ENCODE results near the gene HOXB5.

Gene HOXB5

DNA sequence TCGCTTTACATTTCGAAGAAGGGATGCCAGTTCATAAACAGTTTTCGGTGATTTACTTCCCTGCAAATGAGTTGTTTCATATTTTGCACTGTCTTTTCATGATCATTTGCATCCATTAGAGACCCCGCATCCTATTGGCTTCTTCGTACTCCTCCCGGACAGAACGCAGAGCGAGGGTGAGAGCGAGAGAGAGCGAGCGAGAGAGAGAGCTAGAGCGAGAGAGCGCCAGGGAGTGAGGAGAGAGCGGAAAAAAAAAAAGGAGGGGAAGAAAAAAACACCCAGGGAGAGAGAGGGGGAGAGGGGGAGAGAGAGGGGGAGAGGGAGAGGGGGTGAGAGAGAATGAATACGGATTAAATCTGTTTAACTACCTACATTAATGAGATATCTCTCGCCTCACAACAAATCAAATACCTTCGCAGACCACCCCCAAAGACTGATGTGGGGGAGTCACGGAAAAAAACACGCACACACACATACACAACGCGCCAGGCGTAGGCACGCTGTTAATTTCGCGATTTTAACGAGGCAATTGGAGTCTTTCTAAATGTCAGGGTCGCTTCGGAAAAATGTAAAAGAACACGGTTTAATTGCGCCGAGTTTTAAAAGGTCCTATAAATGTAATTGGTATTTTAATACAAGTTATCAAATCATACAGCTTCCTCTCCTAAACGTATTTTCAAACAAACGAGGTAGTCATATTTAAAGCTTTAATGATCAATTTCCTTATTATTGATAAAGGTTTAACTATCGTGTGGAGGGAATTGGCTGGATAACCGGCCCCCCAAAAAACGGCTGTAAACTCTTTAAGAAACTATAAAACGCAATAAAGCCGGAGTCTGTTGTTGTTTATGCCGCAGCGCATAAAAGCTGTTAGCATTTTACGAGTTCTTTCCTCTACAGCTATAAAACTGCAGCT is 21.7 kb upstream of the HOXB5 start, which contains the start of gene HOXB8:
HOXB8 (minus strand) TSS at position 246 of the 916 bp plus-strand sequence. CDS start 588 bp downstream, outside the sequence.
- no peak for DNase-seq
- peaks cover 57% of the 10 kb centered on the region for H3K4me1 ChIP-seq (ENCODE audit: control insufficient read depth, insufficient read depth, low read length, poor library complexity, severe bottlenecking)
- H3K27me3 ChIP-seq (replicated peaks; ENCODE audit: control insufficient read depth, insufficient read depth, low read length, poor library complexity, severe bottlenecking): peaks cover 86% of the 10 kb centered on the region
- no peaks in the 10 kb centered on the region for H3K9me3 ChIP-seq (ENCODE audit: control insufficient read depth, low read length)
- no peaks in the 10 kb centered on the region for H3K36me3 ChIP-seq (ENCODE audit: control insufficient read depth, insufficient read depth, low read length)
- H3K27ac ChIP-seq (ENCODE audit: insufficient read depth, low read length, poor library complexity, severe bottlenecking): no peak within 1 kb of the TSS
- H3K4me3 ChIP-seq (ENCODE audit: insufficient read depth, low read depth, low read length, poor library complexity, severe bottlenecking): peak within 1 kb of the TSS; percentile 6

- H3K27me3 ChIP-seq (replicated peaks; ENCODE audit: control insufficient read depth, insufficient read depth, low read length, poor library complexity, severe bottlenecking): peaks cover 84% of the 10 kb centered on the region
- no peaks in the 10 kb centered on the region for H3K9me3 ChIP-seq (ENCODE audit: control insufficient read depth, low read length)
- peaks cover 63% of the 10 kb centered on the region for H3K4me1 ChIP-seq (ENCODE audit: control insufficient read depth, insufficient read depth, low read length, poor library complexity, severe bottlenecking)
- peak overlapping the region; percentile 6 for H3K4me3 ChIP-seq (ENCODE audit: insufficient read depth, low read depth, low read length, poor library complexity, severe bottlenecking)
- no peak for DNase-seq
- H3K36me3 ChIP-seq (ENCODE audit: control insufficient read depth, insufficient read depth, low read length): no peaks in the 10 kb centered on the region
- H3K27ac ChIP-seq (ENCODE audit: insufficient read depth, low read length, poor library complexity, severe bottlenecking): no peak overlapping the region
Measured at GRCh38 chr17:48613862-48614694, 20.5 kb upstream of the HOXB5 start.

- Histone ChIP-seq H3K4me1 (ENCODE audit: control insufficient read depth, insufficient read depth, low read length, poor library complexity, severe bottlenecking) (peaks cover 56% of the 10 kb centered on the region), H3K27ac (ENCODE audit: insufficient read depth, low read length, poor library complexity, severe bottlenecking) (no peak overlapping the region), H3K4me3 (ENCODE audit: insufficient read depth, low read depth, low read length, poor library complexity, severe bottlenecking) (peak overlapping the region; percentile 44), H3K36me3 (ENCODE audit: control insufficient read depth, insufficient read depth, low read length) (no peaks in the 10 kb centered on the region), H3K9me3 (ENCODE audit: control insufficient read depth, low read length) (no peaks in the 10 kb centered on the region), H3K27me3 (replicated peaks; ENCODE audit: control insufficient read depth, insufficient read depth, low read length, poor library complexity, severe bottlenecking) (peaks cover 76% of the 10 kb centered on the region)
- DNase-seq: peak; percentile 31 to 44 (median 37)
Measured at GRCh38 chr17:48612854-48613691, 19.5 kb upstream of the HOXB5 start.

GRCh38 chr17:48612456-48612853 is 18.9 kb upstream of the HOXB5 start:
- peaks cover 50% of the 10 kb centered on the region for H3K4me1 ChIP-seq (ENCODE audit: control insufficient read depth, insufficient read depth, low read length, poor library complexity, severe bottlenecking)
- H3K9me3 ChIP-seq (ENCODE audit: control insufficient read depth, low read length): no peaks in the 10 kb centered on the region
- no peaks in the 10 kb centered on the region for H3K36me3 ChIP-seq (ENCODE audit: control insufficient read depth, insufficient read depth, low read length)
- peak overlapping the region; percentile 44 for H3K4me3 ChIP-seq (ENCODE audit: insufficient read depth, low read depth, low read length, poor library complexity, severe bottlenecking)
- no peak for DNase-seq
- peaks cover 70% of the 10 kb centered on the region for H3K27me3 ChIP-seq (replicated peaks; ENCODE audit: control insufficient read depth, insufficient read depth, low read length, poor library complexity, severe bottlenecking)
- no peak overlapping the region for H3K27ac ChIP-seq (ENCODE audit: insufficient read depth, low read length, poor library complexity, severe bottlenecking)

GRCh38 chr17:48611681-48612455 is 18.3 kb upstream of the HOXB5 start:
- Histone ChIP-seq H3K9me3 (ENCODE audit: control insufficient read depth, low read length) (no peaks in the 10 kb centered on the region), H3K27ac (ENCODE audit: insufficient read depth, low read length, poor library complexity, severe bottlenecking) (no peak overlapping the region), H3K36me3 (ENCODE audit: control insufficient read depth, insufficient read depth, low read length) (no peaks in the 10 kb centered on the region), H3K27me3 (replicated peaks; ENCODE audit: control insufficient read depth, insufficient read depth, low read length, poor library complexity, severe bottlenecking) (peaks cover 70% of the 10 kb centered on the region), H3K4me3 (ENCODE audit: insufficient read depth, low read depth, low read length, poor library complexity, severe bottlenecking) (peak overlapping the region; percentile 60), H3K4me1 (ENCODE audit: control insufficient read depth, insufficient read depth, low read length, poor library complexity, severe bottlenecking) (peaks cover 49% of the 10 kb centered on the region)
- DNase-seq: no peak

DNA sequence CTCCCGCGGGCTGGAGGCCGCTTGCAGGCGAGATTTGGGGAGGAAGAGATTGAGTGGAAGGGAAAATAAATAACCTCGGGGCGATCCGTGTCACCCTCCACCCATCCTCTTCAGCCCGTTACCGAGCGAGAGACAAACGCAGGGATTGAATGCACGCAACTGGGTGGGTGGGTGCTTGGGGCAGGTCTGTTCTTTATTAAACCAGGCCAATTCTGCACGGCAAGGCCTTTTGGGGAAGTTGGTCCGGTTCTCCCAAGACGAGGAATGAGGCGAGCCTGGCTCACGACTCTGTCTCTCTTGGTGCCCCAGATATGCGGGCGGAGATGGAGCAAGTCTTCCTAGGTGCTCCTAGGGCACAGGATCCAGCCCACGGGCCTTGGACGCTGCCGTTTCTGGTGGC is 17.6 kb upstream of the HOXB5 start:
- Histone ChIP-seq H3K4me1 (ENCODE audit: control insufficient read depth, insufficient read depth, low read length, poor library complexity, severe bottlenecking) (peaks cover 49% of the 10 kb centered on the region), H3K4me3 (ENCODE audit: insufficient read depth, low read depth, low read length, poor library complexity, severe bottlenecking) (peak overlapping the region; percentile 60), H3K27me3 (replicated peaks; ENCODE audit: control insufficient read depth, insufficient read depth, low read length, poor library complexity, severe bottlenecking) (peaks cover 66% of the 10 kb centered on the region), H3K9me3 (ENCODE audit: control insufficient read depth, low read length) (no peaks in the 10 kb centered on the region), H3K27ac (ENCODE audit: insufficient read depth, low read length, poor library complexity, severe bottlenecking) (no peak overlapping the region), H3K36me3 (ENCODE audit: control insufficient read depth, insufficient read depth, low read length) (no peaks in the 10 kb centered on the region)
- DNase-seq: no peak

DNA sequence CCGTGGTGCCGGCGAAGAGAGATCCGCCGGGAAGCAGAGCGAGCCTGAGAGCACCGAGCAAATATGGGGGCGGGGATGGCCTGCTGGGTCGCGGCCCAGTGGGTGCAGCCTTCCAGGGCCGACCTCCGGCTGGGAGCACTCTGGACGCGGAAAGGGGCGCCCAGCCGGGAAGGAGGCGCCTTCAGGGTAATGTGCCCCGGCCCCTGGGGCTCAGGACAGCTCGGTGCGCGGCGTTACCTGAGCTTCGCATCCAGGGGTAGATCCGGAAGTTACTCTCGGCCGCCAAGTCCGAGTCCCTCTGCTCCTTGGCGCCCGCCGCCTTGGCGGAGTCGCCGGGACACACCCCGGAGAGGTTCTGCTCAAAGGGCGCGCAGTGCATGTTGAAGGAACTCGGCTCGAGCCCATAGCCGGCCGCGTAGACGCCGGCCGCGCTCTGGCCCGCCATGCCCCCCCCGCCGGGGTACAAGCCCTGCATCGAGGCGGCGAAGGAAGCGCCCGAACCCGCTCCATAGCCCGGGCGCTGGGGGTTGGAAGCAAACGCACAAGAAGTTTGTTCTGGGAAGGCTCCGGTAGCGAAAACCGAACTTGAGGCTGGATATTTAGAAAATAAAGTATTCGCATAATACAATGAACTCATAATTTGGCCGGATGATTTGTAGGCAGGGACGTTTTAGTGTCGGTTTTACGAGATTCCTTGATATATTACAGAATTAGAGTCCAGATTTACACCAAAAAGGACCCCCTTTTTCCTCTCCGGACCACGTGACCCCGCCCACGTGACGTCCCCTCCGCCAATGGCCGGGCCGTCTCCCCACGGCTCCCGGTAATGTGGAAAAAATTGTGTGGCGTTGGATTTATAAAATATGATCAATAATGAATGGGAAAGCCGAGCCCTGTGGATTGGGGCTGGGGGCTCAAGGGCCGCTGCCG is 17.0 kb upstream of the HOXB5 start, which contains the start of gene HOXB7:
HOXB7 (minus strand) TSS at position 736 of the 930 bp plus-strand sequence; CDS start at position 637, 99 bp downstream.
- H3K4me1 ChIP-seq (ENCODE audit: control insufficient read depth, insufficient read depth, low read length, poor library complexity, severe bottlenecking): peaks cover 49% of the 10 kb centered on the region
- H3K36me3 ChIP-seq (ENCODE audit: control insufficient read depth, insufficient read depth, low read length): no peaks in the 10 kb centered on the region
- DNase-seq: peak in 2 of 3 donors; percentile 29 to 57
- H3K4me3 ChIP-seq (ENCODE audit: insufficient read depth, low read depth, low read length, poor library complexity, severe bottlenecking): peak within 1 kb of the TSS; percentile 60
- H3K27ac ChIP-seq (ENCODE audit: insufficient read depth, low read length, poor library complexity, severe bottlenecking): no peak within 1 kb of the TSS
- H3K27me3 ChIP-seq (replicated peaks; ENCODE audit: control insufficient read depth, insufficient read depth, low read length, poor library complexity, severe bottlenecking): peaks cover 61% of the 10 kb centered on the region
- H3K9me3 ChIP-seq (ENCODE audit: control insufficient read depth, low read length): no peaks in the 10 kb centered on the region

DNA sequence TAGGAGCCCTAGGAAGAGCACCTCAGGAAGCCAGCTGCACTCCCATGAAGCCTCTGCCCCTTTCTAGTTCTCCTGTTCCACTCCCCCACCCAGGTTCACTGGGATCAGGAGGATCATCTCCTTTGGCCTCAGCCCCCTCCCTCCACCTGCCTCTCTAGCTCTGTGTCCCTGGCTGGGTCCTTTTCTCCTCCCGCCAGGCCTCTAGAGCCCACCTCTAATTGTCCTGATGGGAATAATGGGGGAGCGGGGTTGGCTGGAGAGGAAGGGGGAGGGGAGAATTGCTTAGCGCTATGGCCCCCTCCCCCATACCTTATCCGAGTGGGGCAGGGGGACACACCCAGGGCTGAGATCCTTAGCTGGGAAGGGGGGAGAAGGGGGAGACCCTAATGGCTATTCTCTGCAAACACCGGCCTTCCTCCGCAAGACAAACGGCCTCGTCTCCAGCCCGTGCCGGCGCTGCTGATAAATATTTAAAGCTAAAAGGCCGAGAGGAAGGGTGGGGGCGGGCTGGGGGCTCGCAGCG is 16.2 kb upstream of the HOXB5 start:
- peak overlapping the region; percentile 60 for H3K4me3 ChIP-seq (ENCODE audit: insufficient read depth, low read depth, low read length, poor library complexity, severe bottlenecking)
- no peak for DNase-seq
- H3K4me1 ChIP-seq (ENCODE audit: control insufficient read depth, insufficient read depth, low read length, poor library complexity, severe bottlenecking): peaks cover 48% of the 10 kb centered on the region
- H3K36me3 ChIP-seq (ENCODE audit: control insufficient read depth, insufficient read depth, low read length): no peaks in the 10 kb centered on the region
- no peaks in the 10 kb centered on the region for H3K9me3 ChIP-seq (ENCODE audit: control insufficient read depth, low read length)
- no peak overlapping the region for H3K27ac ChIP-seq (ENCODE audit: insufficient read depth, low read length, poor library complexity, severe bottlenecking)
- H3K27me3 ChIP-seq (replicated peaks; ENCODE audit: control insufficient read depth, insufficient read depth, low read length, poor library complexity, severe bottlenecking): peaks cover 61% of the 10 kb centered on the region
